H1 (cell line): Measurements from ENCODE around the gene TNS2. TPM values are rescaled to one million over a fixed set of nuclear protein-coding genes. Genes with fewer than 3 reads are reported as not detected.

Experiments
- CTCF ChIA-PET: fragments of 300-600 bp; sonication (Branson Sonifier 250); formaldehyde crosslinking; loops from one replicate; lab custom pipeline; 2021; ENCODE audit not compliant: partially characterized antibody; lab: Charles Lee
- POLR2A ChIA-PET: fragments of 300-600 bp; sonication (Branson Sonifier 250); formaldehyde crosslinking; loops from one replicate; lab custom pipeline; 2021; ENCODE audit warnings: inconsistent platforms; ENCODE audit not compliant: partially characterized antibody; lab: Charles Lee
- DNase-seq, 2 experiments: peaks; one replicate each; pipeline versions ENCODE4 v3.0.0 to v3.0.0-alpha.2; 2010 to 2022; ENCODE audit warnings: low spot score in 2 of 2, low read depth in 1 of 2, mixed read lengths in 1 of 2
- FAIRE-seq: peaks from 2 replicates; lab custom pipeline; 2011; peaks lifted over from hg19 to GRCh38; lab: Jason Lieb, UNC
- H2AFZ ChIP-seq: 2 replicates; pipeline ENCODE4 v1.8.1; 2012; ENCODE audit warnings: low read length, inconsistent platforms
- H2AK5ac ChIP-seq: 2 replicates; pipeline ENCODE4 v1.6.1; 2013; ENCODE audit warnings: low read depth, low read length
- H2BK120ac ChIP-seq: replicated peaks from 2 replicates; pipeline ENCODE3; 2013; ENCODE audit warnings: low read depth, low read length, inconsistent platforms
- H2BK12ac ChIP-seq: 2 replicates; pipeline ENCODE4 v1.6.1; 2013; ENCODE audit warnings: low read depth, low read length
- H2BK15ac ChIP-seq: 2 replicates; pipeline ENCODE4 v1.6.1; 2013; ENCODE audit warnings: low read length
- H2BK20ac ChIP-seq: 2 replicates; pipeline ENCODE4 v1.6.1; 2013; ENCODE audit warnings: low read length
- H2BK5ac ChIP-seq: 2 replicates; pipeline ENCODE4 v1.6.1; 2013; ENCODE audit warnings: low read depth, low read length
- H3K14ac ChIP-seq: 2 replicates; pipeline ENCODE4 v1.6.1; 2013; ENCODE audit warnings: inconsistent platforms; ENCODE audit not compliant: insufficient read length
- H3K18ac ChIP-seq: 2 replicates; pipeline ENCODE4 v1.6.1; 2013; ENCODE audit warnings: low read length; ENCODE audit errors: extremely low read depth
- H3K23ac ChIP-seq: 2 replicates; pipeline ENCODE4 v1.6.1; 2013; ENCODE audit warnings: inconsistent platforms; ENCODE audit not compliant: insufficient read length
- H3K23me2 ChIP-seq: 2 replicates; pipeline ENCODE4 v1.6.1; 2013; ENCODE audit warnings: low read depth, low read length
- H3K27ac ChIP-seq: 2 replicates; pipeline ENCODE4 v1.6.1; 2011; ENCODE audit warnings: low read depth, low read length, inconsistent platforms
- H3K27me3 ChIP-seq, 4 experiments: replicated peaks in 1 of 4; 1 replicate in 1 of 4; 2 replicates in 3 of 4; pipeline versions ENCODE4 v1.6.1 to v1.8.1; 2011 to 2013; ENCODE audit warnings: low read length in 3 of 4, mild to moderate bottlenecking in 3 of 4, inconsistent platforms in 2 of 4, mixed read lengths in 2 of 4, moderate library complexity in 1 of 4; ENCODE audit not compliant: control insufficient read depth in 3 of 4, insufficient read depth in 3 of 4; ENCODE audit errors: extremely low read depth in 1 of 4
- H3K36me3 ChIP-seq, 4 experiments: 2 replicates each; pipeline versions ENCODE4 v1.6.1 to v1.8.1; 2011 to 2013; ENCODE audit warnings: mild to moderate bottlenecking in 4 of 4, low read length in 3 of 4, moderate library complexity in 2 of 4, control low read depth in 1 of 4, inconsistent platforms in 1 of 4; ENCODE audit not compliant: insufficient read depth in 4 of 4, control insufficient read depth in 2 of 4
- H3K4ac ChIP-seq: replicated peaks from 2 replicates; pipeline ENCODE3; 2013; ENCODE audit warnings: low read length, low read depth, mixed read lengths, inconsistent platforms; ENCODE audit not compliant: insufficient read length
- H3K4me1 ChIP-seq, 4 experiments: replicated peaks in 1 of 4; 1 replicate in 1 of 4; 2 replicates in 3 of 4; pipeline versions ENCODE4 v1.6.1 to v1.8.1; 2011 to 2013; ENCODE audit warnings: low read length in 3 of 4, inconsistent platforms in 2 of 4, mixed read lengths in 1 of 4; ENCODE audit not compliant: insufficient read depth in 4 of 4, control insufficient read depth in 3 of 4
- H3K4me2 ChIP-seq, 2 experiments: 2 replicates each; pipeline versions ENCODE4 v1.6.1 to v1.8.1; 2011 to 2013; ENCODE audit warnings: low read depth in 2 of 2, low read length in 2 of 2, control low read depth in 1 of 2, inconsistent platforms in 1 of 2, mild to moderate bottlenecking in 1 of 2; ENCODE audit not compliant: insufficient read depth in 1 of 2
- H3K4me3 ChIP-seq, 4 experiments: fragments of 200-600, 300-600 bp in 1 of 4; sonication (generic), shearing (Covaris generic), sonication (Bioruptor Twin) in 1 of 4; 2 replicates each; pipeline versions ENCODE4 v1.5.1 to v1.8.1; 2011 to 2016; ENCODE audit warnings: low read length in 4 of 4, low read depth in 3 of 4, control low read depth in 2 of 4, inconsistent platforms in 2 of 4, mild to moderate bottlenecking in 2 of 4, mixed read lengths in 1 of 4, moderate library complexity in 1 of 4; ENCODE audit not compliant: insufficient read depth in 2 of 4; ENCODE audit errors: extremely low read depth in 1 of 4
- H3K56ac ChIP-seq: replicated peaks from 2 replicates; pipeline ENCODE3; 2013; ENCODE audit warnings: low read depth, mild to moderate bottlenecking, mixed read lengths, low read length, inconsistent platforms; ENCODE audit not compliant: insufficient read length
- H3K79me1 ChIP-seq: 2 replicates; pipeline ENCODE4 v1.6.1; 2013; ENCODE audit warnings: low read depth, low read length, control low read depth
- H3K79me2 ChIP-seq, 2 experiments: 2 replicates each; pipeline versions ENCODE4 v1.6.1 to v1.8.1; 2012 to 2013; ENCODE audit warnings: low read length in 2 of 2, mild to moderate bottlenecking in 2 of 2, inconsistent platforms in 1 of 2; ENCODE audit not compliant: insufficient read depth in 2 of 2, control insufficient read depth in 1 of 2
- H3K9ac ChIP-seq, 4 experiments: replicated peaks in 1 of 4; 1 replicate in 1 of 4; 2 replicates in 3 of 4; pipeline versions ENCODE4 v1.6.1 to v1.8.1; 2011 to 2013; ENCODE audit warnings: low read depth in 3 of 4, low read length in 3 of 4, control low read depth in 2 of 4, mild to moderate bottlenecking in 2 of 4, moderate library complexity in 2 of 4, inconsistent platforms in 1 of 4; ENCODE audit errors: extremely low read depth in 1 of 4
- H3K9me3 ChIP-seq, 2 experiments: 2 replicates each; pipeline versions ENCODE4 v1.6.1 to v1.8.1; 2012 to 2013; ENCODE audit warnings: mild to moderate bottlenecking in 2 of 2, moderate library complexity in 2 of 2, control low read depth in 1 of 2, inconsistent platforms in 1 of 2, low read depth in 1 of 2, low read length in 1 of 2, mixed read lengths in 1 of 2; ENCODE audit not compliant: insufficient read depth in 2 of 2
- H4K20me1 ChIP-seq, 2 experiments: replicated peaks in 1 of 2; 2 replicates each; pipeline versions ENCODE3 to v1.8.1; 2011 to 2013; ENCODE audit warnings: inconsistent platforms in 2 of 2, low read length in 2 of 2, mild to moderate bottlenecking in 1 of 2; ENCODE audit not compliant: insufficient read depth in 2 of 2, control insufficient read depth in 1 of 2
- H4K5ac ChIP-seq: 2 replicates; pipeline ENCODE4 v1.6.1; 2013; ENCODE audit warnings: low read length, low read depth, mixed read lengths, inconsistent platforms; ENCODE audit not compliant: insufficient read length
- H4K8ac ChIP-seq: 2 replicates; pipeline ENCODE4 v1.8.0; 2013; ENCODE audit warnings: mild to moderate bottlenecking, moderate library complexity, low read length, inconsistent platforms; ENCODE audit not compliant: insufficient read depth; ENCODE audit errors: extremely low read depth
- H4K91ac ChIP-seq: replicated peaks from 2 replicates; pipeline ENCODE3; 2013; ENCODE audit warnings: low read length, mixed read lengths, inconsistent platforms; ENCODE audit not compliant: insufficient read length
- CTCF ChIP-seq, 3 experiments: IDR thresholded peaks; 1 replicate in 2 of 3; 2 replicates in 1 of 3; pipeline versions ENCODE4 v1.5.1 to v1.6.1; 2011; ENCODE audit warnings: low read length in 3 of 3, mild to moderate bottlenecking in 3 of 3, inconsistent platforms in 2 of 3, low read depth in 1 of 3, moderate library complexity in 1 of 3; ENCODE audit not compliant: insufficient read depth in 1 of 3; ENCODE audit errors: control extremely low read depth in 1 of 3
- E2F6 ChIP-seq: IDR thresholded peaks from 2 replicates; pipeline ENCODE4 v1.6.1; 2012; ENCODE audit warnings: inconsistent platforms
- EP300 ChIP-seq, 2 experiments: IDR thresholded peaks; 1 replicate in 1 of 2; 2 replicates in 1 of 2; pipeline ENCODE4 v1.6.1; 2011 to 2012; ENCODE audit warnings: low read depth in 2 of 2, low read length in 2 of 2, mild to moderate bottlenecking in 2 of 2, borderline replicate concordance in 1 of 2, inconsistent platforms in 1 of 2, moderate library complexity in 1 of 2
- KDM5A ChIP-seq: fragments of 200-600 bp; IDR thresholded peaks from 2 replicates; pipeline ENCODE4 v1.7.1; 2012; ENCODE audit warnings: mild to moderate bottlenecking, low read length, inconsistent platforms, mixed read lengths
- MAX ChIP-seq: IDR thresholded peaks from 2 replicates; pipeline ENCODE4 v1.6.1; 2012; ENCODE audit warnings: inconsistent platforms
- TAF7 ChIP-seq: optimal IDR thresholded peaks from 2 replicates; pipeline ENCODE3; 2011; ENCODE audit warnings: low read depth, mild to moderate bottlenecking, inconsistent platforms, low read length, moderate library complexity, borderline replicate concordance
- TCF12 ChIP-seq: IDR thresholded peaks from 2 replicates; pipeline ENCODE4 v1.6.1; 2011; ENCODE audit warnings: low read depth, mild to moderate bottlenecking, low read length
- WGBS, 2 experiments: shearing (Covaris generic) in 1 of 2; methylation state at CpG; one replicate each; pipeline versions ENCODE4 v1.1.6 to v1.1.7; 2013 to 2015; ENCODE audit warnings: low lambda C conversion rate in 2 of 2, mixed read lengths in 2 of 2, inconsistent platforms in 1 of 2, low coverage in 1 of 2, missing lambda C conversion rate in 1 of 2; ENCODE audit not compliant: insufficient replicate concordance in 2 of 2, insufficient coverage in 1 of 2, insufficient read length in 1 of 2; ENCODE audit errors: extremely low coverage in 1 of 2, missing lambda C conversion rate in 1 of 2; 5-methylcytosine and 5-hydroxymethylcytosine counted together
- polyA plus RNA-seq, 7 experiments: library from polyadenylated mRNA; depleted of rRNA in 3 of 7; stranded (reverse) in 5 of 7; unstranded in 2 of 7; fragments of >200 nt in 5 of 7; fragments of 200-250 nt in 2 of 7; gene quantifications; 1 replicate in 5 of 7; 2 replicates in 1 of 7; 4 replicates in 1 of 7; pipeline versions ENCODE4 v1.2.1 to v1.2.3, GENCODE V29; 2011 to 2013; ENCODE audit warnings: missing spikeins in 2 of 7, mixed read lengths in 2 of 7
- total RNA-seq: library from RNA; stranded (reverse); fragmentation: NEBNext Ultra II Directional; extraction: Animal tissue kit (Norgen Biotek cat#: 25700); gene quantifications from 2 replicates; pipeline ENCODE4 v1.2.1, GENCODE V29; 2021

TNS2 gene
- total and polyA plus RNA-seq, 2 of the 8 experiments (the other 6 are each of a cell fraction or from before 2014, with no cell fraction given): 2.8 to 4.7 TPM

- Histone ChIP-seq H3K23me2 (peaks cover 12% of the 10 kb centered on the region), H3K9ac (peak overlapping the region in 2 of 4 experiments; percentile 5 to 33; a peak in 2 of 7 replicates), H4K5ac (no peak overlapping the region), H2BK120ac (no peak overlapping the region), H3K36me3 (peaks cover 14 to 34% (median 23%) of the 10 kb centered on the region in 4 experiments), H2AFZ (no peak overlapping the region), H3K27me3 (peaks cover 0 to 20% (median 17%) of the 10 kb centered on the region in 4 experiments; a peak in 6 of 7 replicates), H3K79me2 (no peaks in the 10 kb centered on the region), H3K4ac (no peak overlapping the region), H2BK20ac (no peak overlapping the region), H2AK5ac (no peak overlapping the region), H3K27ac (no peak overlapping the region), H3K56ac (no peak overlapping the region), H3K14ac (no peak overlapping the region), H3K79me1 (no peaks in the 10 kb centered on the region; the same call in none of the 2 replicates), H3K4me2 (peak overlapping the region; percentile 15 to 35; a peak in 3 of 4 replicates), H3K18ac (no peak overlapping the region), H4K91ac (no peak overlapping the region), H2BK5ac (no peak overlapping the region), H3K23ac (no peak overlapping the region), H3K4me3 (no peak overlapping the region), H4K20me1 (peaks cover 4 to 14% of the 10 kb centered on the region in 2 experiments), H3K4me1 (peaks cover 16 to 35% (median 22%) of the 10 kb centered on the region in 4 experiments), H3K9me3 (no peaks in the 10 kb centered on the region), H2BK15ac (no peak overlapping the region), H4K8ac (no peak overlapping the region), H2BK12ac (no peak overlapping the region)
- WGBS, 2 experiments: 76% methylated on average over 7 of the region's 7 CpGs; no CpG with 5 or more reads in 1 of the 2 experiments
- no peak for FAIRE-seq
- DNase-seq: no peak
- ChIA-PET POLR2A (interaction anchor here (0.8 to 35.6 kb wide), 11 partner anchors 8 to 37 kb away, joined by 3 to 711 read pairs (median 5); partner anchors contain the start of gene EIF4B), CTCF (interaction anchor here (2.3 to 15.7 kb wide), 4 partner anchors 11 to 62 kb away, joined by 5 to 258 read pairs (median 19); no protein-coding TSS in a partner anchor)
- TF ChIP-seq TAF7 (no peak), MAX (no peak), TCF12 (no peak), CTCF (IDR thresholded peaks at IDR 0.05; ENCODE audit: control extremely low read depth in 1 of 3, insufficient read depth in 1 of 3, low read depth in 1 of 3, low read length in 3 of 3) (no peak), EP300 (IDR thresholded peaks at IDR 0.05; ENCODE audit: borderline replicate concordance in 1 of 2, low read depth in 2 of 2, low read length in 2 of 2) (no peak), E2F6 (0 out of 2 replicates have a peak, but pooled peaks have one; percentile 11), KDM5A (no peak)
Observed at GRCh38 chr12:53042607-53043454, 7.0 kb upstream of the TNS2 start.
